ENCODE results near the gene SLC17A8.

DNA sequence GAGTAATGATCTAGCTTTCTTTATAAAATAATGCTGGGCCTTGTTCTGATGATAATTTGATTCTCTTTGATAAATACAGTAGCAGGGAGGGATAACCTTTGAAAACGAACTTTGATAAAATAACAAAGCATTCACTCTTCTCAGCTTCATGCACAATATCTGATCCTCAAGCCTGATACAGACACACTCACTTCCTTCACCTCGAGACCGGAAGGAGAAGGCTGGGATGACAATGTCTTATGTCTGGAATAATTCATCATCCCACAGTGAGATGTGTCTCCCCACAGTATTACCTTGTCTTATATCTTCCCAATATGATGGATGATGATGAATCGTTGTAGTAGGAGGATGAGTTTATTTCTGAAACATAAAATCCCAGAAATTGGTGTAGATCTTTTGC lies 101.3 kb downstream of the SLC17A8 start:
- TF ChIP-seq, protein P1, sequence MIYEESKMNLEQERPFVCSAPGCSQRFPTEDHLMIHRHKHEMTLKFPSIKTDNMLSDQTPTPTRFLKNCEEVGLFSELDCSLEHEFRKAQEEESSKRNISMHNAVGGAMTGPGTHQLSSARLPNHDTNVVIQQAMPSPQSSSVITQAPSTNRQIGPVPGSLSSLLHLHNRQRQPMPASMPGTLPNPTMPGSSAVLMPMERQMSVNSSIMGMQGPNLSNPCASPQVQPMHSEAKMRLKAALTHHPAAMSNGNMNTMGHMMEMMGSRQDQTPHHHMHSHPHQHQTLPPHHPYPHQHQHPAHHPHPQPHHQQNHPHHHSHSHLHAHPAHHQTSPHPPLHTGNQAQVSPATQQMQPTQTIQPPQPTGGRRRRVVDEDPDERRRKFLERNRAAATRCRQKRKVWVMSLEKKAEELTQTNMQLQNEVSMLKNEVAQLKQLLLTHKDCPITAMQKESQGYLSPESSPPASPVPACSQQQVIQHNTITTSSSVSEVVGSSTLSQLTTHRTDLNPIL (CRISPR knock-in tag; IDR thresholded peaks at IDR 0.05; ENCODE audit: low read depth), result no peak
- TF ChIP-seq RARB (CRISPR knock-in tag; IDR thresholded peaks at IDR 0.05), result no peak
- TF ChIP-seq BACH2 (CRISPR knock-in tag; IDR thresholded peaks at IDR 0.05; ENCODE audit: borderline replicate concordance), result no peak
- TF ChIP-seq, protein P2, sequence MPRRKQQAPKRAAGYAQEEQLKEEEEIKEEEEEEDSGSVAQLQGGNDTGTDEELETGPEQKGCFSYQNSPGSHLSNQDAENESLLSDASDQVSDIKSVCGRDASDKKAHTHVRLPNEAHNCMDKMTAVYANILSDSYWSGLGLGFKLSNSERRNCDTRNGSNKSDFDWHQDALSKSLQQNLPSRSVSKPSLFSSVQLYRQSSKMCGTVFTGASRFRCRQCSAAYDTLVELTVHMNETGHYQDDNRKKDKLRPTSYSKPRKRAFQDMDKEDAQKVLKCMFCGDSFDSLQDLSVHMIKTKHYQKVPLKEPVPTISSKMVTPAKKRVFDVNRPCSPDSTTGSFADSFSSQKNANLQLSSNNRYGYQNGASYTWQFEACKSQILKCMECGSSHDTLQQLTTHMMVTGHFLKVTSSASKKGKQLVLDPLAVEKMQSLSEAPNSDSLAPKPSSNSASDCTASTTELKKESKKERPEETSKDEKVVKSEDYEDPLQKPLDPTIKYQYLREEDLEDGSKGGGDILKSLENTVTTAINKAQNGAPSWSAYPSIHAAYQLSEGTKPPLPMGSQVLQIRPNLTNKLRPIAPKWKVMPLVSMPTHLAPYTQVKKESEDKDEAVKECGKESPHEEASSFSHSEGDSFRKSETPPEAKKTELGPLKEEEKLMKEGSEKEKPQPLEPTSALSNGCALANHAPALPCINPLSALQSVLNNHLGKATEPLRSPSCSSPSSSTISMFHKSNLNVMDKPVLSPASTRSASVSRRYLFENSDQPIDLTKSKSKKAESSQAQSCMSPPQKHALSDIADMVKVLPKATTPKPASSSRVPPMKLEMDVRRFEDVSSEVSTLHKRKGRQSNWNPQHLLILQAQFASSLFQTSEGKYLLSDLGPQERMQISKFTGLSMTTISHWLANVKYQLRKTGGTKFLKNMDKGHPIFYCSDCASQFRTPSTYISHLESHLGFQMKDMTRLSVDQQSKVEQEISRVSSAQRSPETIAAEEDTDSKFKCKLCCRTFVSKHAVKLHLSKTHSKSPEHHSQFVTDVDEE (CRISPR knock-in tag; IDR thresholded peaks at IDR 0.05), result no peak
- TF ChIP-seq, protein P3, sequence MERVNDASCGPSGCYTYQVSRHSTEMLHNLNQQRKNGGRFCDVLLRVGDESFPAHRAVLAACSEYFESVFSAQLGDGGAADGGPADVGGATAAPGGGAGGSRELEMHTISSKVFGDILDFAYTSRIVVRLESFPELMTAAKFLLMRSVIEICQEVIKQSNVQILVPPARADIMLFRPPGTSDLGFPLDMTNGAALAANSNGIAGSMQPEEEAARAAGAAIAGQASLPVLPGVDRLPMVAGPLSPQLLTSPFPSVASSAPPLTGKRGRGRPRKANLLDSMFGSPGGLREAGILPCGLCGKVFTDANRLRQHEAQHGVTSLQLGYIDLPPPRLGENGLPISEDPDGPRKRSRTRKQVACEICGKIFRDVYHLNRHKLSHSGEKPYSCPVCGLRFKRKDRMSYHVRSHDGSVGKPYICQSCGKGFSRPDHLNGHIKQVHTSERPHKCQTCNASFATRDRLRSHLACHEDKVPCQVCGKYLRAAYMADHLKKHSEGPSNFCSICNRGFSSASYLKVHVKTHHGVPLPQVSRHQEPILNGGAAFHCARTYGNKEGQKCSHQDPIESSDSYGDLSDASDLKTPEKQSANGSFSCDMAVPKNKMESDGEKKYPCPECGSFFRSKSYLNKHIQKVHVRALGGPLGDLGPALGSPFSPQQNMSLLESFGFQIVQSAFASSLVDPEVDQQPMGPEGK (CRISPR knock-in tag; IDR thresholded peaks at IDR 0.05; ENCODE audit: borderline replicate concordance), result no peak
- TF ChIP-seq CSDC2 (CRISPR knock-in tag; IDR thresholded peaks at IDR 0.05), result no peak
- TF ChIP-seq, protein P4, sequence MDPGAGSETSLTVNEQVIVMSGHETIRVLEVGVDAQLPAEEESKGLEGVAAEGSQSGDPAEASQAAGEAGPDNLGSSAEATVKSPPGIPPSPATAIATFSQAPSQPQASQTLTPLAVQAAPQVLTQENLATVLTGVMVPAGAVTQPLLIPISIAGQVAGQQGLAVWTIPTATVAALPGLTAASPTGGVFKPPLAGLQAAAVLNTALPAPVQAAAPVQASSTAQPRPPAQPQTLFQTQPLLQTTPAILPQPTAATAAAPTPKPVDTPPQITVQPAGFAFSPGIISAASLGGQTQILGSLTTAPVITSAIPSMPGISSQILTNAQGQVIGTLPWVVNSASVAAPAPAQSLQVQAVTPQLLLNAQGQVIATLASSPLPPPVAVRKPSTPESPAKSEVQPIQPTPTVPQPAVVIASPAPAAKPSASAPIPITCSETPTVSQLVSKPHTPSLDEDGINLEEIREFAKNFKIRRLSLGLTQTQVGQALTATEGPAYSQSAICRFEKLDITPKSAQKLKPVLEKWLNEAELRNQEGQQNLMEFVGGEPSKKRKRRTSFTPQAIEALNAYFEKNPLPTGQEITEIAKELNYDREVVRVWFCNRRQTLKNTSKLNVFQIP (CRISPR knock-in tag; IDR thresholded peaks at IDR 0.05; ENCODE audit: borderline replicate concordance, low read depth), result no peak
- TF ChIP-seq ESRRG (CRISPR knock-in tag; IDR thresholded peaks at IDR 0.05), result no peak
- TF ChIP-seq TOX (CRISPR knock-in tag; IDR thresholded peaks at IDR 0.05; ENCODE audit: borderline replicate concordance), result no peak
- TF ChIP-seq ARNTL (CRISPR knock-in tag; IDR thresholded peaks at IDR 0.05; ENCODE audit: borderline replicate concordance, low read depth), result no peak
- no peak for TF ChIP-seq PPARA (CRISPR knock-in tag; IDR thresholded peaks at IDR 0.05; ENCODE audit: borderline replicate concordance)
- TF ChIP-seq ZFP3 (CRISPR knock-in tag; IDR thresholded peaks at IDR 0.05), result no peak

Data from SK-N-SH treated with all-trans-retinoic acid at 6 μM for 48 hours (cell line).